ENCODE results near the gene GFOD1. TPM values are rescaled to one million over a fixed set of nuclear protein-coding genes. Genes with fewer than 3 reads are reported as not detected.

The GFOD1 gene
- total and polyA plus RNA-seq, 10 of the 15 experiments (the other 5 are each of a cell fraction or from before 2014, with no cell fraction given) = 6.5 to 41.4 (median 16.0) TPM

DNA sequence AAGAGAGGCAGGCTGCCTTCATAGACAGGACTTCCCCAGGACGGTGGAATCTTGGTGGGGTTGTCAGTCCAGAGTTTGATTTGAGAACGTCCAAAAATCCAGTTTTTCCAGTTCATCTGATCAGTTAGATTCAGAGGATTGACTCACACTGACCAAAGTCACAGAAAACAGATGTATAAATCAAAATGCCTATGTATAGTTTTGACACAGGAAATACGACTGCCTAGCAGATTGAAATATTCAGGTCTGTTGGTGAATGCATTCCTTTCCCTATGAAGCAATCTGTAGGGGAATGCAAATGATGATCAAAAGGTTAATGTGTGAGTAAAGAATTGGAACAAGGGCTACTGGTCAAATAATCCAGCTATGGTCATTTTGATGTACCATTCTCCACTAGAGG, 29.7 kb upstream of the GFOD1 start:
- H3K79me2 ChIP-seq (ENCODE audit: control insufficient read depth, insufficient read depth, low read length) = no peaks in the 10 kb centered on the region
- FAIRE-seq (no peak), ATAC-seq (no peak), DNase-seq (ENCODE audit: low read depth, low spot score) (no peak)
- H2AFZ ChIP-seq (ENCODE audit: control insufficient read depth, low read depth, low read length) = no peak overlapping the region; the same call in 1 of the 2 replicates
- BruUV-seq (replicated peaks) = no TSS peak
- ChIA-PET SMC1A (ENCODE audit: uncharacterized antibody, unreplicated experiment) (no interaction called here), POLR2A (no interaction called here), RAD21 (ENCODE audit: unreplicated experiment) (no interaction called here), CTCF (no interaction called here)
- TF ChIP-seq CBFB (IDR thresholded peaks at IDR 0.05; ENCODE audit: low read depth) = no peak
- no peak for TF ChIP-seq MYC (IDR thresholded peaks at IDR 0.05; ENCODE audit: insufficient read depth, insufficient read length, insufficient replicate concordance, low read length, severe bottlenecking)
- no peak for TF ChIP-seq ZNF274 (IDR thresholded peaks at IDR 0.05; ENCODE audit: insufficient read depth, insufficient read length)
- TF ChIP-seq, protein P1, sequence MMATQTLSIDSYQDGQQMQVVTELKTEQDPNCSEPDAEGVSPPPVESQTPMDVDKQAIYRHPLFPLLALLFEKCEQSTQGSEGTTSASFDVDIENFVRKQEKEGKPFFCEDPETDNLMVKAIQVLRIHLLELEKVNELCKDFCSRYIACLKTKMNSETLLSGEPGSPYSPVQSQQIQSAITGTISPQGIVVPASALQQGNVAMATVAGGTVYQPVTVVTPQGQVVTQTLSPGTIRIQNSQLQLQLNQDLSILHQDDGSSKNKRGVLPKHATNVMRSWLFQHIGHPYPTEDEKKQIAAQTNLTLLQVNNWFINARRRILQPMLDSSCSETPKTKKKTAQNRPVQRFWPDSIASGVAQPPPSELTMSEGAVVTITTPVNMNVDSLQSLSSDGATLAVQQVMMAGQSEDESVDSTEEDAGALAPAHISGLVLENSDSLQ (IDR thresholded peaks at IDR 0.05) = no peak
- TF ChIP-seq SIX5 (IDR thresholded peaks at IDR 0.05; ENCODE audit: low read depth, low read length, severe bottlenecking) = no peak
- TF ChIP-seq, protein P2, sequence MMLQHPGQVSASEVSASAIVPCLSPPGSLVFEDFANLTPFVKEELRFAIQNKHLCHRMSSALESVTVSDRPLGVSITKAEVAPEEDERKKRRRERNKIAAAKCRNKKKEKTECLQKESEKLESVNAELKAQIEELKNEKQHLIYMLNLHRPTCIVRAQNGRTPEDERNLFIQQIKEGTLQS (IDR thresholded peaks at IDR 0.05; ENCODE audit: borderline replicate concordance, extremely low read depth, low read depth, low read length) = no peak
- TF ChIP-seq EED (IDR thresholded peaks at IDR 0.05; ENCODE audit: low read depth) = no peak
- TF ChIP-seq, protein P3, sequence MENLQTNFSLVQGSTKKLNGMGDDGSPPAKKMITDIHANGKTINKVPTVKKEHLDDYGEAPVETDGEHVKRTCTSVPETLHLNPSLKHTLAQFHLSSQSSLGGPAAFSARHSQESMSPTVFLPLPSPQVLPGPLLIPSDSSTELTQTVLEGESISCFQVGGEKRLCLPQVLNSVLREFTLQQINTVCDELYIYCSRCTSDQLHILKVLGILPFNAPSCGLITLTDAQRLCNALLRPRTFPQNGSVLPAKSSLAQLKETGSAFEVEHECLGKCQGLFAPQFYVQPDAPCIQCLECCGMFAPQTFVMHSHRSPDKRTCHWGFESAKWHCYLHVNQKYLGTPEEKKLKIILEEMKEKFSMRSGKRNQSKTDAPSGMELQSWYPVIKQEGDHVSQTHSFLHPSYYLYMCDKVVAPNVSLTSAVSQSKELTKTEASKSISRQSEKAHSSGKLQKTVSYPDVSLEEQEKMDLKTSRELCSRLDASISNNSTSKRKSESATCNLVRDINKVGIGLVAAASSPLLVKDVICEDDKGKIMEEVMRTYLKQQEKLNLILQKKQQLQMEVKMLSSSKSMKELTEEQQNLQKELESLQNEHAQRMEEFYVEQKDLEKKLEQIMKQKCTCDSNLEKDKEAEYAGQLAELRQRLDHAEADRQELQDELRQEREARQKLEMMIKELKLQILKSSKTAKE (IDR thresholded peaks at IDR 0.05; ENCODE audit: low read depth, poor library complexity, severe bottlenecking) = no peak
- no peak for TF ChIP-seq ZNF384 (IDR thresholded peaks at IDR 0.05; ENCODE audit: borderline replicate concordance, low read depth, low read length)
- TF ChIP-seq LARP7 (IDR thresholded peaks at IDR 0.05) = no peak
- no peak for TF ChIP-seq KLF5 (IDR thresholded peaks at IDR 0.05; ENCODE audit: partially characterized antibody)
- TF ChIP-seq NFYB (IDR thresholded peaks at IDR 0.05; ENCODE audit: insufficient read depth, low read depth, low read length) = no peak
- TF ChIP-seq TCF3 (IDR thresholded peaks at IDR 0.05; ENCODE audit: borderline replicate concordance, insufficient read depth, low read depth, low read length) = no peak
- TF ChIP-seq STAT1 (conservative IDR thresholded peaks at IDR 0.05) = no peak
- no peak for TF ChIP-seq RAD51 (IDR thresholded peaks at IDR 0.05)
- no peak for TF ChIP-seq BMI1 (IDR thresholded peaks at IDR 0.05; ENCODE audit: borderline replicate concordance)
- no peak for TF ChIP-seq NR2C2 (IDR thresholded peaks at IDR 0.05; ENCODE audit: borderline replicate concordance, control insufficient read depth, insufficient read length, low read depth)
- no peak for TF ChIP-seq MLLT1 (IDR thresholded peaks at IDR 0.05)
- TF ChIP-seq FOXK2 (IDR thresholded peaks at IDR 0.05) = no peak
- TF ChIP-seq ETV6 (conservative IDR thresholded peaks at IDR 0.05 in 1 of 2, IDR thresholded peaks at IDR 0.05 in 1 of 2; ENCODE audit: borderline replicate concordance in 1 of 2, low read depth in 1 of 2) = no peak
- no peaks in the 10 kb centered on the region for H3K4me1 ChIP-seq (ENCODE audit: control insufficient read depth, insufficient read depth, low read length)
- H3K9ac ChIP-seq (ENCODE audit: control insufficient read depth, insufficient read depth, low read length) = no peak overlapping the region
- intact Hi-C loops (cut with micrococcal nuclease; ENCODE audit: unreplicated experiment) = no loop called here
- H3K4me2 ChIP-seq (ENCODE audit: control insufficient read depth, insufficient read depth) = no peak overlapping the region
- in situ Hi-C loops (cut with MboI) = no loop called here
- 37% methylated on average over 3 of the region's 3 CpGs for WGBS (ENCODE audit: insufficient coverage, insufficient replicate concordance, low lambda C conversion rate, missing lambda C conversion rate)
- no peaks in the 10 kb centered on the region for H3K27me3 ChIP-seq (replicated peaks in 1 of 2; ENCODE audit: control insufficient read depth in 2 of 2, insufficient read depth in 2 of 2, low read length in 1 of 2)
- H3K27ac ChIP-seq (ENCODE audit: control insufficient read depth, insufficient read depth) = no peak overlapping the region
- H3K9me3 ChIP-seq (replicated peaks; ENCODE audit: control insufficient read depth, insufficient read depth, low read length) = no peaks in the 10 kb centered on the region; the same call in 2 of the 3 replicates
- H4K20me1 ChIP-seq (ENCODE audit: control insufficient read depth, insufficient read depth) = no peaks in the 10 kb centered on the region
- H3K4me3 ChIP-seq = no peak overlapping the region
- H3K36me3 ChIP-seq (ENCODE audit: control insufficient read depth in 2 of 2, insufficient read depth in 2 of 2, low read length in 1 of 2) = no peaks in the 10 kb centered on the region

All from GM12878 (cell line).